HEK293 (cell line): Measurements from ENCODE around the gene CFAP46.

Source experiments
- GLI4 ChIP-seq: fragments of 450-650 bp; formaldehyde crosslinking; IDR thresholded peaks from 2 replicates; pipeline ENCODE4 v1.5.1; 2016; ENCODE audit warnings: missing biosample characterization, missing genetic modification characterization
- INSM2 ChIP-seq: fragments of 450-650 bp; formaldehyde crosslinking; IDR thresholded peaks from 2 replicates; pipeline ENCODE4 v1.5.1; 2016; ENCODE audit warnings: missing biosample characterization, missing genetic modification characterization
- KLF1 ChIP-seq: fragments of 450-650 bp; formaldehyde crosslinking; IDR thresholded peaks from 2 replicates; pipeline ENCODE4 v1.5.1; 2016; ENCODE audit warnings: missing biosample characterization, missing genetic modification characterization
- YY2 ChIP-seq: fragments of 450-650 bp; formaldehyde crosslinking; IDR thresholded peaks from 2 replicates; pipeline ENCODE4 v1.5.1; 2016; ENCODE audit warnings: missing biosample characterization, missing genetic modification characterization
- ZBTB7A ChIP-seq: fragments of 450-650 bp; formaldehyde crosslinking; IDR thresholded peaks from 2 replicates; pipeline ENCODE4 v1.5.1; 2016; ENCODE audit warnings: low read depth, missing biosample characterization, missing genetic modification characterization
- ZFP3 ChIP-seq: fragments of 450-650 bp; formaldehyde crosslinking; IDR thresholded peaks from 2 replicates; pipeline ENCODE4 v1.5.1; 2016; ENCODE audit warnings: low read depth, missing biosample characterization, missing genetic modification characterization
- ZFP37 ChIP-seq: fragments of 450-650 bp; formaldehyde crosslinking; IDR thresholded peaks from 2 replicates; pipeline ENCODE4 v1.5.1; 2016; ENCODE audit warnings: missing biosample characterization, missing genetic modification characterization
- ZIC2 ChIP-seq: fragments of 450-650 bp; formaldehyde crosslinking; IDR thresholded peaks from 2 replicates; pipeline ENCODE4 v1.5.1; 2016; ENCODE audit warnings: missing biosample characterization, missing genetic modification characterization
- ZNF140 ChIP-seq: fragments of 450-650 bp; formaldehyde crosslinking; IDR thresholded peaks from 2 replicates; pipeline ENCODE4 v1.5.1; 2016; ENCODE audit warnings: missing biosample characterization, missing genetic modification characterization
- ZNF146 ChIP-seq: fragments of 450-650 bp; formaldehyde crosslinking; IDR thresholded peaks from 2 replicates; pipeline ENCODE4 v1.5.1; 2016; ENCODE audit warnings: missing biosample characterization, missing genetic modification characterization
- ZNF16 ChIP-seq: fragments of 450-650 bp; formaldehyde crosslinking; IDR thresholded peaks from 2 replicates; pipeline ENCODE4 v1.5.1; 2016; ENCODE audit warnings: low read depth, missing biosample characterization, missing genetic modification characterization
- ZNF18 ChIP-seq: fragments of 450-650 bp; formaldehyde crosslinking; IDR thresholded peaks from 2 replicates; pipeline ENCODE4 v1.5.1; 2016; ENCODE audit warnings: missing biosample characterization, missing genetic modification characterization
- ZNF2 ChIP-seq: fragments of 450-650 bp; formaldehyde crosslinking; IDR thresholded peaks from 2 replicates; pipeline ENCODE4 v1.5.1; 2016; ENCODE audit warnings: missing biosample characterization, missing genetic modification characterization
- ZNF223 ChIP-seq: fragments of 450-650 bp; formaldehyde crosslinking; IDR thresholded peaks from 2 replicates; pipeline ENCODE4 v1.5.1; 2016; ENCODE audit warnings: missing biosample characterization, missing genetic modification characterization
- ZNF23 ChIP-seq: fragments of 450-650 bp; formaldehyde crosslinking; IDR thresholded peaks from 2 replicates; pipeline ENCODE4 v1.5.1; 2016; ENCODE audit warnings: missing biosample characterization, missing genetic modification characterization, borderline replicate concordance
- ZNF24 ChIP-seq: fragments of 450-650 bp; formaldehyde crosslinking; IDR thresholded peaks from 2 replicates; pipeline ENCODE4 v1.5.1; 2016; ENCODE audit warnings: missing biosample characterization, missing genetic modification characterization
- ZNF26 ChIP-seq: fragments of 450-650 bp; formaldehyde crosslinking; IDR thresholded peaks from 2 replicates; pipeline ENCODE4 v1.5.1; 2016; ENCODE audit warnings: missing biosample characterization, missing genetic modification characterization
- ZNF274 ChIP-seq, 2 experiments: fragments of 200-500 bp in 1 of 2; fragments of 450-650 bp in 1 of 2; sonication (Bioruptor generic) in 1 of 2; formaldehyde crosslinking in 1 of 2; IDR thresholded peaks; 2 replicates each; pipeline versions ENCODE4 v1.5.1 to v1.6.1; 2014 to 2016; ENCODE audit warnings: borderline replicate concordance in 1 of 2, inconsistent platforms in 1 of 2, low read length in 1 of 2, missing biosample characterization in 1 of 2, missing genetic modification characterization in 1 of 2
- ZNF391 ChIP-seq: fragments of 450-650 bp; formaldehyde crosslinking; IDR thresholded peaks from 2 replicates; pipeline ENCODE4 v1.5.1; 2016; ENCODE audit warnings: low read depth, missing biosample characterization, missing genetic modification characterization, borderline replicate concordance
- ZNF394 ChIP-seq: fragments of 450-650 bp; formaldehyde crosslinking; IDR thresholded peaks from 2 replicates; pipeline ENCODE4 v1.5.1; 2016; ENCODE audit warnings: missing biosample characterization, missing genetic modification characterization, mild to moderate bottlenecking, moderate library complexity, borderline replicate concordance
- ZNF426 ChIP-seq: fragments of 450-650 bp; formaldehyde crosslinking; IDR thresholded peaks from 2 replicates; pipeline ENCODE4 v1.5.1; 2017; ENCODE audit warnings: missing biosample characterization, missing genetic modification characterization, mild to moderate bottlenecking, inconsistent platforms, moderate library complexity
- ZNF433 ChIP-seq: fragments of 450-650 bp; formaldehyde crosslinking; IDR thresholded peaks from 2 replicates; pipeline ENCODE4 v1.5.1; 2016; ENCODE audit warnings: missing biosample characterization, missing genetic modification characterization, low read depth
- ZNF513 ChIP-seq: fragments of 450-650 bp; IDR thresholded peaks from 2 replicates; pipeline ENCODE4 v1.5.1; 2018; ENCODE audit warnings: missing biosample characterization, missing genetic modification characterization
- ZNF548 ChIP-seq: fragments of 450-650 bp; formaldehyde crosslinking; IDR thresholded peaks from 2 replicates; pipeline ENCODE4 v1.5.1; 2016; ENCODE audit warnings: missing biosample characterization, missing genetic modification characterization
- ZNF549 ChIP-seq: fragments of 450-650 bp; IDR thresholded peaks from 2 replicates; pipeline ENCODE4 v1.5.1; 2018; ENCODE audit warnings: missing biosample characterization, missing genetic modification characterization, mild to moderate bottlenecking, inconsistent platforms, moderate library complexity
- ZNF610 ChIP-seq: fragments of 450-650 bp; formaldehyde crosslinking; IDR thresholded peaks from 2 replicates; pipeline ENCODE4 v1.5.1; 2016; ENCODE audit warnings: missing biosample characterization, missing genetic modification characterization, borderline replicate concordance
- ZNF621 ChIP-seq: fragments of 450-650 bp; formaldehyde crosslinking; IDR thresholded peaks from 2 replicates; pipeline ENCODE4 v1.5.1; 2017; ENCODE audit warnings: missing biosample characterization, missing genetic modification characterization
- ZNF658 ChIP-seq: fragments of 450-650 bp; formaldehyde crosslinking; IDR thresholded peaks from 2 replicates; pipeline ENCODE4; 2016; ENCODE audit warnings: missing biosample characterization, missing genetic modification characterization
- ZNF664 ChIP-seq: fragments of 450-650 bp; formaldehyde crosslinking; IDR thresholded peaks from 2 replicates; pipeline ENCODE4 v1.5.1; 2016; ENCODE audit warnings: missing biosample characterization, missing genetic modification characterization
- ZNF747 ChIP-seq: fragments of 450-650 bp; formaldehyde crosslinking; IDR thresholded peaks from 2 replicates; pipeline ENCODE4 v1.5.1; 2016; ENCODE audit warnings: missing biosample characterization, missing genetic modification characterization
- ZNF830 ChIP-seq: fragments of 450-650 bp; IDR thresholded peaks from 2 replicates; pipeline ENCODE4 v1.5.0; 2018; ENCODE audit warnings: missing biosample characterization, missing genetic modification characterization, low read depth, mild to moderate bottlenecking, moderate library complexity
- TF ChIP-seq, protein P1 (sequence below): fragments of 450-650 bp; formaldehyde crosslinking; optimal IDR thresholded peaks from 2 replicates; pipeline ENCODE3; 2016; ENCODE audit warnings: missing biosample characterization, mild to moderate bottlenecking, missing genetic modification characterization

The CFAP46 gene

GRCh38 chr10:132793871-132794849 lies 148.2 kb downstream of the CFAP46 start (continued):
- TF ChIP-seq KLF1 (tag by site-specific recombination): 0 out of 2 replicates have a peak, but pooled peaks have one; percentile 54
- 0 out of 2 replicates have a peak, but pooled peaks have one; percentile 41 for TF ChIP-seq GLI4 (tag by site-specific recombination)
- TF ChIP-seq ZNF548 (tag by site-specific recombination): no peak
- no peak for TF ChIP-seq ZNF664 (tag by site-specific recombination)
- no peak for TF ChIP-seq ZNF274 (IDR thresholded peaks at IDR 0.05; ENCODE audit: low read length)
- TF ChIP-seq ZNF274 (tag by site-specific recombination; IDR thresholded peaks at IDR 0.05; ENCODE audit: borderline replicate concordance): no peak
- peak; percentile 95 for TF ChIP-seq ZIC2 (tag by site-specific recombination)
- peak; percentile 80 for TF ChIP-seq YY2 (tag by site-specific recombination)
- no peak for TF ChIP-seq ZNF426
- no peak for TF ChIP-seq ZNF658
- no peak for TF ChIP-seq ZNF433 (tag by site-specific recombination)
- TF ChIP-seq ZNF391 (tag by site-specific recombination): no peak
- no peak for TF ChIP-seq ZNF140 (tag by site-specific recombination)
- no peak for TF ChIP-seq ZNF223
- 0 out of 2 replicates have a peak, but pooled peaks have one; percentile 22 for TF ChIP-seq ZNF610 (tag by site-specific recombination)
- no peak for TF ChIP-seq ZNF16
- no peak for TF ChIP-seq ZNF26 (tag by site-specific recombination)
- TF ChIP-seq ZNF513 (tag by site-specific recombination): no peak
- peak; percentile 83 for TF ChIP-seq INSM2 (tag by site-specific recombination)
- TF ChIP-seq ZFP3 (tag by site-specific recombination): no peak
- TF ChIP-seq ZBTB7A (tag by site-specific recombination): no peak
- TF ChIP-seq ZNF549 (tag by site-specific recombination): no peak
- TF ChIP-seq ZNF747: no peak
- no peak for TF ChIP-seq ZFP37
- peak; percentile 83 for TF ChIP-seq ZNF24 (tag by site-specific recombination)
- TF ChIP-seq, protein P1, sequence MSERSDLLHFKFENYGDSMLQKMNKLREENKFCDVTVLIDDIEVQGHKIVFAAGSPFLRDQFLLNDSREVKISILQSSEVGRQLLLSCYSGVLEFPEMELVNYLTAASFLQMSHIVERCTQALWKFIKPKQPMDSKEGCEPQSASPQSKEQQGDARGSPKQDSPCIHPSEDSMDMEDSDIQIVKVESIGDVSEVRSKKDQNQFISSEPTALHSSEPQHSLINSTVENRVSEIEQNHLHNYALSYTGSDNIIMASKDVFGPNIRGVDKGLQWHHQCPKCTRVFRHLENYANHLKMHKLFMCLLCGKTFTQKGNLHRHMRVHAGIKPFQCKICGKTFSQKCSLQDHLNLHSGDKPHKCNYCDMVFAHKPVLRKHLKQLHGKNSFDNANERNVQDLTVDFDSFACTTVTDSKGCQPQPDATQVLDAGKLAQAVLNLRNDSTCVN (tag by site-specific recombination): peak; percentile 34
- TF ChIP-seq ZNF830: no peak
- TF ChIP-seq ZNF146 (tag by site-specific recombination): 0 out of 2 replicates have a peak, but pooled peaks have one; percentile 36
- no peak for TF ChIP-seq ZNF621
- no peak for TF ChIP-seq ZNF2
- TF ChIP-seq ZNF23 (tag by site-specific recombination): no peak
- TF ChIP-seq ZNF18 (tag by site-specific recombination): no peak
- TF ChIP-seq ZNF394 (tag by site-specific recombination): peak; percentile 69
